Epidermal melanocyte (primary cell): ENCODE measurements around the gene SLC25A27.
"Not testable (repeated sequence)": the region's sequence is repeated elsewhere in the genome, so short reads cannot be mapped to it uniquely, and the experiment has no call there.

Source experiments
- DNase-seq: peaks from one replicate; pipeline ENCODE4 v3.0.0; 2011; ENCODE audit warnings: low spot score; ENCODE audit not compliant: insufficient read length

SLC25A27 gene, protein sequence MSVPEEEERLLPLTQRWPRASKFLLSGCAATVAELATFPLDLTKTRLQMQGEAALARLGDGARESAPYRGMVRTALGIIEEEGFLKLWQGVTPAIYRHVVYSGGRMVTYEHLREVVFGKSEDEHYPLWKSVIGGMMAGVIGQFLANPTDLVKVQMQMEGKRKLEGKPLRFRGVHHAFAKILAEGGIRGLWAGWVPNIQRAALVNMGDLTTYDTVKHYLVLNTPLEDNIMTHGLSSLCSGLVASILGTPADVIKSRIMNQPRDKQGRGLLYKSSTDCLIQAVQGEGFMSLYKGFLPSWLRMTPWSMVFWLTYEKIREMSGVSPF

DNA sequence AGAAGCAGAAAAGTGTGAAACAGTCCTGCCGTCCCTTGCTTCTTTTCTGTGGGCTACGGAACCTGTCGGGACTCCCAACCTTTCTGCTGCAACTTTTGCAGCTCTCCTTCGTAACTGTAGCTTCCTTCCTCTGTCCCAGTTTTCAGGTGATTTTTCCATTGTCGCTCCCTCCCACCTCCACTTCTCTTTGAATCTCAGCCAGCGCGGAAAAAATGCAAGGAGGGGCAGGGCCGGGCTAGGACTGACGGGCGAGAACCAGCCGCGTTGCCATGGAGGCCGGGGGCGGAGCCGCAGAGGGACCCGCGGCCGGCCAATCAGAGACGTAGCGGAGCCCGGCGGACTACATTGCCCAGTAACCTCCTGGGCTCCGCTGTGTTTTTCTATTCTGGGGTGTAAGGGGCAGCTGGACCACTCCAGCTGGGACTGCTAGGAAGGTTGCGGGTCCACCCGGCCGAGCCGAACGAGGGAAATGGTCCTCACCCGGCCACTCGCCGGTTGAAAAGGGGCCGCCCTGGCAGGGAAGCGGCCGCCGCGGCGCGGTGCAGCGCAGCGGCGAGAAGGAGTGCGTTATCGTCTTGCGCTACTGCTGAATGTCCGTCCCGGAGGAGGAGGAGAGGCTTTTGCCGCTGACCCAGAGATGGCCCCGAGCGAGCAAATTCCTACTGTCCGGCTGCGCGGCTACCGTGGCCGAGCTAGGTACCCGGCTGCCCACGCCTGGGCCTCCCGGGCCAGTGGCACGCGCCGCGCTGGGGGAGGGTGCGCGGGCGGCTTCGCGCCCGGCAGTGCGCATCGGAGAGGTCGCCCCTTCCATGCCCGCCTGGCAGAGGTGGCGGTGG is at the start of gene SLC25A27, which contains the start of gene CYP39A1:
Gene SLC25A27 (plus strand): TSS at position 373 of the 836 bp plus-strand sequence. CDS start 218 bp downstream, at position 591.
Gene CYP39A1 (minus strand): TSS at position 216 of the 836 bp plus-strand sequence. CDS start 236 bp downstream, outside the sequence.
- DNase-seq, result peak; percentile 80

GRCh38 chr6:46605091-46605797 is 47.5 kb upstream of the SLC25A27 start:
- DNase-seq, result no peak

DNA sequence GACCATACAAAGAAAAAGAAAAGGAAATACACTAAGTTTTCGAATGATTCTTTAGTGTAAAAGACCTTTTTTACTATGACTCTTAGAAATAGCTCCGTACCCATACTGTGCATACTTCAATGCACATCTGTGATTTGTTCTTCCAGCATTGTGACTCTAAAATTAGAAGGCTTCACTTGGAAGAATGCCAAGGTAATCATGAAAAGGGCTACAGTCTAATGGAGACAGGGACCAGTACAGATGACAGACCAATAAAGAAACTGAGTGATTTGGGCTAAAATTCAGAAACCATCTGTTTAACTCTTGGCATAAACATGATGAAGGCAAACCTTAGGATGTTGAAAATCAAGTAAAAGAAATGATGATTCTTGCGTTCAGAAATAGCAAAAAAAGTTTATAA is 46.4 kb upstream of the SLC25A27 start:
- DNase-seq, result no peak

GRCh38 chr6:46610862-46611553 is 41.8 kb upstream of the SLC25A27 start:
- no peak for DNase-seq

DNA sequence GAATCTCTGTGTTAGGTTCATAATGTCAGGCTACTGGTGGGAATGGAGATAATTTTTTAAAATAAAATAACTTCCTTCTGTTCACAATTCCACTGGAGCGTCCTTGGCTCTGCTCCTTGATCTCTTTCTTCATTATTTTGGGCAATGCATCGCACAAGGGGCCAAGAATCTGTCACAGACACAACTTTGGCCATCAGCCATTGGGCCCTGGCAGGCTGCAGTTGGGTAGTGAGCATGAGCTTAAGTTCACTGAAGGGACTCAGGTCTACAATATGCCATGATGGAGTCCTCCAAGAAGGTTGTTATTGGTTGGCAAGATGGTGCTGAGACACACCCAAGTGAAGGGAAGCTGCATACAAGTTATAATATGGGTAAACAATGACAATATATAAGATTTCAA is 40.1 kb upstream of the SLC25A27 start:
- no peak for DNase-seq

DNA sequence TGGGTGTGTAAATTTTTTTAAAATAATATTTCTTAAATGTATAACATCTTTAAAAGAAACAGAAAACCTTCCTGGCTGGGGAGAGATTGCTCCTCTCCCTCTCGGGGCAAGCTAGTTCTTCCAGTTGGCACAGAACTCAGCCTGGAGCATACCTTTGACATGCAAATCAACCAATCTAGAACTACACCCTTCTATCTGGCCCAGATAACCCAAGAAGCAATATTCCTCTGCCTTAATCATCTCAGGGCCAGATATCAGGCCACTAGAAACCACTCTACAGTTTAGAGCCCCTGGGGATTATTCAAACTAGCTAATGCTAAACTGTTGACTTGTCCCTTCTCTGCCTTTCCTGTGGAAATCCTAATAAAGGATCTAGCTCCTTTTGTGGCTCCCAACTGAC is 34.0 kb upstream of the SLC25A27 start:
- DNase-seq, result no peak

GRCh38 chr6:46626228-46626909 is 26.4 kb upstream of the SLC25A27 start:
- no peak for DNase-seq

GRCh38 chr6:46626976-46627375 is 25.8 kb upstream of the SLC25A27 start:
- DNase-seq, result no peak

DNA sequence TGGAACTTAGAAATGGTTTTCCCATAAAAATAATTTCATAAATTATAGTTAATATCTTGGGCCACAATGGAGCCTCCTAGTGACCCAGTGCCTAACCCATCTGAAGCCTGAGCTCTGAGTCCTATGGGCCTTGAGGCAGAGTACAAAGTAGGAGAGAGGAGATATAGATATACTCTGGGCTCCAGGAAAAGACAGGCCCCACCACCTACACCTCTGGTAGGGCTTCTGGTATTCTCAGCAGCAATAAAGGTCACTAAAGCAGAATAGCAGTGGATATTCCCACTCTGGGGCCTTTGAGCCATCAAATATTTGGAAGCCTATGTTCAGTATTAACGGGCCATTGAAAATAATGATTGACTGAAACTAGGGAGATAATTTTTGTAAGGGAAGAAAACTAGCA is 24.3 kb upstream of the SLC25A27 start:
- DNase-seq, result no peak

GRCh38 chr6:46628976-46629375 is 23.8 kb upstream of the SLC25A27 start:
- DNase-seq, result peak; percentile 18

DNA sequence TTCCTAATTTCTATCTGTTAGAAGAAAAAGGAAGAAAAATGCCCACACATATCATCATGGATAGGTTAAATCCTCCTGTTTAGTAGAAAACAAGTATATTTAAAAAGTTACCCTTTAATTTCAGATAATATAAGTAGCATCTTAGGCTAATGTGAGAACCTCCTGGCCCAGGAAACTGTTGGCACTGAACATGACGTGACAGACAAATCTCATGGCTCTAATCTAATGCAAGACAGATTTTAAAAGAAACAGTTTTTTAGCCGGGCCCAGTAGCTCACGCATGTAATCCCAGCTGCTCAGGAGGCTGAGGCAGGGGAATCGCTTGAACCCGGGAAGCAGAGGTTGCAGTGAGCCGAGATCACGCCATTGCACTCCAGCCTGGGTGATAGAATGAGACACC is 23.1 kb upstream of the SLC25A27 start:
- DNase-seq, result no peak

DNA sequence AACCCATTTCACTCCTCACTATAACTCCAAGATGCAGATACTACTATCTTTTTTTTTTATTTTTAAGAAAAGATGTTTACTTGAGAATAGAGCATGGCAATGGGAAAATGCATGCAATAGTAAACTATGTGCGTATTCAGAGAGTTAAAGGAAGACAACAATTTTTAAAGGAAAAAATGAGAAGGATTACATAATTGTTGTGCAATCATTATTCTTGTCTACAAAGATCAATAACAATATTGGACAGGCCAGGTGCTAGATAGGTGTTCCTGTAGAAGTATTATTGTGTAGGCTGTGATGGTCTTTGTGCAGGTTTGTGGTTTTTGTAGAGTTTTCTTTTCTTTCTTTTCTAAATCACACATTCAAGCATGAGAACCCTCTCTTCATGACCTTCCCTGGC is 20.7 kb upstream of the SLC25A27 start:
- DNase-seq, result no peak

DNA sequence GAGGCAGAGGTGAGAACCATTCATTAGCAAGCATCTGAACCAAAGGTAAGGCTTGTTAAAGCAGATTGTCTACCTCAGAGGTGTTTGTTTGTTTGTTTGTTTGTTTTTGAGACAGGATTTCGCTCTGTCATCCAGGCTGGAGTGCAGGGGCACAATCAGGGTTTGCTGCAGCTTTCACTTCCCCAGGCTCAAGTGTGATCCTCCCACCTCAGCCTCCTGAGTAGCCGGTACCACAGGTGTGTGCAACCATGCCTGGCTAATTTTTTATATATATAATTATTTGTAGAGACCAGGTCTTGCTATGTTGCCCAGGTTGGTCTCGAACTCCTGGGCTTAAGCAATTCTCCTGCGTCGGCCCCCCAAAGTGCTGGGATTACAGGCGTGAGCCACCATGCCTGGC is 17.3 kb upstream of the SLC25A27 start:
- DNase-seq, result no peak

- no peak for DNase-seq
These were observed 15.6 kb upstream of the SLC25A27 start for GRCh38 chr6:46637145-46637544.

DNA sequence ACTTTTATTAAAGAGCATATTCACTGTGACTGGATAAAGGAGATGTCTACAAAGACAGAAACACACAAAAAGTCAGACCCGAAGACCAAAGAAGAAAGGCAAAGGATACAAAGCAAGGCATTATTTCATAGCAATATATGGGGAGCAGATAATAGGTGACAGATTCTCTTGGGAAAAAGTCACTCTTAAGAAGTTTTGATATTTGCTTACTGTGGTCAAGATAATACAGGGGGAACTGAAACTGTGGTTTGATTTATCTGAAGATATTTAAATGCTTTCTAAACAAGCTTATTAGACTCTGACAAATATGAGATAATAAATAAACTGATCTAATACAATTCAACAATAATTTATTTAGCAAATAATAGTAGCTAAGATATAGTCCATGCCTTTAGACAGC is 14.8 kb upstream of the SLC25A27 start:
- no peak for DNase-seq

DNA sequence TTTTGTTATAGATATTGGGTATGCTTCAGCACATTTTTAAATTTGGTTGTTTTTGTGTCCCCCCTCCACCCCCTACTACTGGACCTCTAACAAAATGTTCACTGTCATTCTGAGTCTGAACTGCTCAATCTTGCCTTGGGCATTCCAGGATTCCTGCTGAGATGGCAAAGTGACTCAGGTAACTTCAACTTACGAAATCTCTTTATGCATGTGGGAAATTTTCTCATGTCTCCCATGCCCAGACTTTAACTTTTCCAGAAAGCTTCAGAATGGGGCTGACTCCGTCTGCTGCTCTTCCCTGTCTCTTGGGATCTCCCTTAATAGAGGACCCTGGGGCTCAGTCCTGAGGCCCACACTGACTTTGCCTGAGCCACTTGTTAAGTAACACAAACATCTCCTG is 14.1 kb upstream of the SLC25A27 start:
- no peak for DNase-seq

DNA sequence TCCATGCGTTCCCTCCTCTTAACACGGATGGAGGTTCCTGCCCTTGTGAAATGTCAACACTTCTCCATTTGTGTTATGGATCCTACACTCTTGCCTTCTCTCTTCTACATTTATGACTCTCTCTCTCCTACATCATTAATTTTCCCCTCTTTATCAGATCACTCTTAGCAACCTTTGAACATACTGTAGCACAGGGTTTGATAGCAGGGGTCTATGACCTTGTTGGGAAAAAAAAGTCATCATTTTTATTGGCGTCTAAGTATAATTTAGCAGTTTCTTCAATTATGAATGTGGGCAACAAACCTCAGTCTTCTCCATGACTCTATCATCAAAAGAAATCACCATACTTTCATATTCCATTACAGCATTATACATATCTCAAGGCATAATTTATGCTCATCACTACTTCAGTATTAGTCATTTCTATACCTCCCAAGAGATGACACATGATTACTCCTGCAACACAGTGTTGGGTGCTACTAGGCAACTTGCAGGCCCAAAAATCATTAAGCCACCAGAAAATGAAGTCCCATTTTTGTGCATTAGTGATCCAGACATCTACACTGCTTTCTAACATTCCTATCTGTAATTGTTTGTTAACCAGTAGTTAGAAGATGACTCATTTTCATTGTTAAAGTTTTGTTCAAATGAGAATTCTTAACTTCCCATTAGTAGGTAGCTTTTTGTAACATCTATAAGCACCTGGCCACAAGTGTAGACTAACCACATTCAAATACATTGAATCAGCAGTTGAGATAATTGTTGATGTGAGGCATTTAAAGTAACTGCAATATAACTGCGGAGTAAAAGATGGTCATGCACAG is 9.6 kb upstream of the SLC25A27 start:
- DNase-seq, result no peak

DNA sequence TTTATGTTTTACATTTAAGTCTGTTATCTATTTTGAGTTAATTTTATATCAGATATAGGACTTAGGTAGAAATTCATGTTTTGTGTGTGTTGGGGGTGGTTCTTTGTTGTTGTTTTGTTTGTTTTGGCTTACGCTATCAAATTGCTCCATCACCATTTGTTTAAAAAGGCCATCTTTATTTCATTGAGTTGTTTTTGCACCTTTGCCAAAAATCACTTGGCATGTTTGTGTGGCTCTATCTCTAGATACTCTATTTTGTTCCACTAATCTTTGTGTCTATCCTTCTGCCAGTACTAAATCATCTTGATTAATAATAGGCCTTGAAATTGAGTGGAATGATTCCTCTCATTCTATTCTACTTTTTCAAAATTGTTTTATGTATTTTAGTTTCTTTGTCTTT is 7.5 kb upstream of the SLC25A27 start:
- DNase-seq, result no peak

DNA sequence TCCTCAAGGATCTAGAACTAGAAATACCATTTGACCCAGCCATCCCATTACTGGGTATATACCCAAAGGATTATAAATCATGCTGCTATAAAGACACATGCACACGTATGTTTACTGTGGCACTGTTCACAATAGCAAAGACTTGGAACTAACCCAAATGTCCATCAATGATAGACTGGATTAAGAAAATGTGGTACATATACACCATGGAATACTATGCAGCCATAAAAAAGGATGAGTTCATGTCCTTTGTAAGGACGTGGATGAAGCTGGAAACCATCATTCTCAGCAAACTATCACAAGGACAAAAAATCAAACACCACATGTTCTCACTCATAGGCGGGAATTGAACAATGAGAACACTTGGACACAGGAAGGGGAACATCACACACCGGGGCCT is 4.7 kb upstream of the SLC25A27 start:
- DNase-seq, result not testable (repeated sequence)
